Adrenal gland (tissue), 5 donors: ENCODE data around the gene EML6.

Experiments
- CTCF ChIP-seq, 6 experiments: fragments of 450-650 bp in 4 of 6; fragments of 200-600 bp in 2 of 6; sonication (generic) in 1 of 6; IDR thresholded peaks; 1 replicate in 5 of 6; 2 replicates in 1 of 6; pipeline versions ENCODE4 v1.5.1 to v1.8.0; 2016 to 2021; ENCODE audit warnings: antibody characterized with exemption in 6 of 6, mild to moderate bottlenecking in 2 of 6, moderate library complexity in 1 of 6
- POLR2A ChIP-seq, 2 donors: fragments of 450-650 bp; IDR thresholded peaks; one replicate each; pipeline ENCODE4 v1.6.1; 2017; ENCODE audit warnings: antibody characterized with exemption in 2 of 2, mild to moderate bottlenecking in 2 of 2, moderate library complexity in 1 of 2
- donor health status: DM: no; HTN: no; CAD: no.

- TF ChIP-seq POLR2A (IDR thresholded peaks at IDR 0.05) (no peak), CTCF (IDR thresholded peaks at IDR 0.05) (no peak)
Observed at GRCh38 chr2:54887850-54888545, 164.5 kb downstream of the EML6 start.
